A375 (cell line): Measurements from ENCODE around the gene NUP85. TPM values are rescaled to one million over a fixed set of nuclear protein-coding genes. Genes with fewer than 3 reads are reported as not detected.

Experiments used
- total RNA-seq: library from RNA; depleted of rRNA; stranded (reverse); fragments of >200 nt; shearing (Covaris generic); gene quantifications from 2 replicates; pipeline ENCODE4 v1.2.3, GENCODE V29; 2014; rRNA removed

Gene NUP85
- 36.7 and 42.1 TPM in 2 replicates for total RNA-seq

GRCh38 chr17:75205037-75205792, at the start of gene NUP85:
Gene NUP85 (plus strand): TSS chr17:75205679. CDS start chr17:75205762, 83 bp downstream.

GRCh38 chr17:75182569-75183436, 22.7 kb upstream of the NUP85 start, which contains the start of gene SUMO2:
Gene SUMO2 (minus strand): TSS chr17:75182959. CDS start chr17:75182834, 125 bp downstream.

GRCh38 chr17:75261336-75262111, 56.0 kb downstream of the NUP85 start, which contains the start of the genes GGA3 and MRPS7:
Gene GGA3 (minus strand): TSS chr17:75261606. CDS start chr17:75261587, 19 bp downstream.
Gene MRPS7 (plus strand): TSS chr17:75261879. CDS start chr17:75261901, 22 bp downstream.

GRCh38 chr17:75270966-75271232, 65.4 kb downstream of the NUP85 start, which contains the start of gene MIF4GD:
Gene MIF4GD (minus strand): TSS chr17:75271231. CDS start chr17:75270195, 1,036 bp downstream.

Other genes with a start within 250 kb of the NUP85 start
- gene HID1, start 232.9 kb upstream of the NUP85 start, total RNA-seq, result 1.7 and 3.0 TPM in 2 replicates
- 5.5 and 5.7 TPM in 2 replicates for gene CDR2L, start 218.0 kb upstream of the NUP85 start, total RNA-seq
- gene MRPL58, start 193.0 kb upstream of the NUP85 start, total RNA-seq, result 81.3 and 81.6 TPM in 2 replicates
- 237 and 300 TPM in 2 replicates for gene ATP5PD, start 158.7 kb upstream of the NUP85 start, total RNA-seq
- gene KCTD2, start 158.5 kb upstream of the NUP85 start, total RNA-seq, result 10.0 and 11.9 TPM in 2 replicates
- 32.2 and 37.9 TPM in 2 replicates for gene SLC16A5, start 117.7 kb upstream of the NUP85 start, total RNA-seq
- gene ARMC7, start 95.7 kb upstream of the NUP85 start, total RNA-seq, result 3.7 and 5.7 TPM in 2 replicates
- 261 and 296 TPM in 2 replicates for gene NT5C, start 73.9 kb upstream of the NUP85 start, total RNA-seq
- 263 and 292 TPM in 2 replicates for gene JPT1, start 51.2 kb upstream of the NUP85 start, total RNA-seq
- gene SUMO2, start 22.7 kb upstream of the NUP85 start, total RNA-seq, result 175 and 188 TPM in 2 replicates
- gene GGA3, start 55.9 kb downstream of the NUP85 start, total RNA-seq, result 17.2 and 28.1 TPM in 2 replicates
- 62.5 and 77.0 TPM in 2 replicates for gene MRPS7, start 56.2 kb downstream of the NUP85 start, total RNA-seq
- gene MIF4GD, start 65.6 kb downstream of the NUP85 start, total RNA-seq, result 29.4 and 32.3 TPM in 2 replicates
- gene SLC25A19, start 83.8 kb downstream of the NUP85 start, total RNA-seq, result 30.6 and 36.8 TPM in 2 replicates
- gene GRB2, start 200.0 kb downstream of the NUP85 start, total RNA-seq, result 90.8 and 106 TPM in 2 replicates